ENCODE data around the gene ZNF385B. TPM values are rescaled to one million over a fixed set of nuclear protein-coding genes. Genes with fewer than 3 reads are reported as not detected.

ZNF385B gene
- total and polyA plus RNA-seq, 9 of the 15 experiments (the other 6 are each of a cell fraction or from before 2014, with no cell fraction given), result 0.50 TPM; not detected in 8

GRCh38 chr2:179837408-179837807 lies 24.0 kb downstream of the ZNF385B start:
- ChIA-PET CTCF (ENCODE audit: low intra/inter-chr PET ratio) (no interaction called here), POLR2A (interaction anchor here (1.3 kb wide), 1 partner anchor 11 kb away, joined by 4 read pairs; no protein-coding TSS in a partner anchor)
- no peak overlapping the region for H3K9ac ChIP-seq (ENCODE audit: insufficient read depth in 1 of 2, low read depth in 2 of 2, low read length in 2 of 2)
- H3K4me1 ChIP-seq (replicated peaks in 1 of 2; ENCODE audit: control insufficient read depth in 2 of 2, insufficient read depth in 2 of 2, low read length in 2 of 2), result no peaks in the 10 kb centered on the region; a peak in 1 of 5 replicates
- H4K20me1 ChIP-seq (replicated peaks; ENCODE audit: control insufficient read depth, insufficient read depth, low read length), result no peaks in the 10 kb centered on the region
- H3K27ac ChIP-seq (ENCODE audit: extremely low read depth, low read depth, low read length), result no peak overlapping the region
- DNase-seq (ENCODE audit: extremely low read depth in 1 of 4, low spot score in 3 of 4) (peak in 1 of 4 experiments; percentile 37), ATAC-seq (peak; percentile 68; the same call in 2 of the 3 replicates), FAIRE-seq (peak; percentile 84)
- intact Hi-C loops (cut with micrococcal nuclease), result no loop called here
- H3K36me3 ChIP-seq (ENCODE audit: control insufficient read depth, insufficient read depth, low read length), result no peaks in the 10 kb centered on the region
- TF ChIP-seq ZHX1 (conservative IDR thresholded peaks at IDR 0.05; ENCODE audit: low read length) (no peak), FOSL1 (tag; conservative IDR thresholded peaks at IDR 0.05) (peak; percentile 25; the same call in 1 of the 2 replicates), NFE2 (IDR thresholded peaks at IDR 0.05; ENCODE audit: low read depth) (peak; percentile 67), ZNF316 (IDR thresholded peaks at IDR 0.05) (0 out of 2 replicates have a peak, but pooled peaks have one; percentile 8), JUND (IDR thresholded peaks at IDR 0.05; ENCODE audit: borderline replicate concordance, low read depth, low read length) (no peak), JUND (tag; IDR thresholded peaks at IDR 0.05; ENCODE audit: borderline replicate concordance, low read depth, low read length) (peak; percentile 37; the same call in 1 of the 3 replicates), C11orf30 (IDR thresholded peaks at IDR 0.05; ENCODE audit: low read depth) (peak; percentile 21; the same call in 1 of the 2 replicates), ZNF239 (CRISPR knock-in tag; IDR thresholded peaks at IDR 0.05) (no peak), FOXA1 (IDR thresholded peaks at IDR 0.05; ENCODE audit: borderline replicate concordance) (no peak)
- no peak overlapping the region for H3K4me3 ChIP-seq
- WGBS (ENCODE audit: insufficient coverage, low coverage, missing lambda C conversion rate), result 10% methylated on average over 4 of the region's 4 CpGs
- in situ Hi-C loops (cut with MboI), result no loop called here
- no TSS peak for BruUV-seq (replicated peaks)
- no peaks in the 10 kb centered on the region for H3K9me1 ChIP-seq (ENCODE audit: control insufficient read depth, insufficient read depth, low read length)
- H3K27me3 ChIP-seq (ENCODE audit: control insufficient read depth in 2 of 2, insufficient read depth in 2 of 2, low read length in 2 of 2), result no peaks in the 10 kb centered on the region
- no peaks in the 10 kb centered on the region for H3K79me2 ChIP-seq (ENCODE audit: control insufficient read depth, insufficient read depth, low read length)
- H3K4me2 ChIP-seq (ENCODE audit: insufficient read depth, low read length), result no peak overlapping the region
- H2AFZ ChIP-seq (ENCODE audit: low read depth, low read length), result 0 out of 2 replicates have a peak overlapping the region, but pooled peaks have one; percentile 44
- no peaks in the 10 kb centered on the region for H3K9me3 ChIP-seq (replicated peaks; ENCODE audit: control insufficient read depth, insufficient read depth, low read depth, low read length)
